SU-DHL-6 (cell line): ENCODE measurements around the gene ADCYAP1R1.

Experiments
- CTCF ChIP-seq: fragments of 200-600 bp; sonication (generic); IDR thresholded peaks from one replicate; pipeline ENCODE4 v1.5.1; 2017; ENCODE audit warnings: antibody characterized with exemption, mild to moderate bottlenecking, low read length, moderate library complexity; ENCODE audit not compliant: insufficient read depth, poor library complexity, severe bottlenecking
- EZH2phosphoT487 ChIP-seq: fragments of 200-600 bp; sonication (generic), shearing (Covaris generic); conservative IDR thresholded peaks from 2 replicates; pipeline ENCODE4 v1.6.1; 2018; ENCODE audit warnings: mild to moderate bottlenecking, antibody characterized with exemption, low read length, moderate library complexity, mixed read lengths

- no peak for TF ChIP-seq EZH2phosphoT487
- TF ChIP-seq CTCF: no peak
Measured at GRCh38 chr7:31082447-31082846, 30.3 kb downstream of the ADCYAP1R1 start.
